Measurements from ENCODE around the gene LTA4H.

LTA4H gene

DNA sequence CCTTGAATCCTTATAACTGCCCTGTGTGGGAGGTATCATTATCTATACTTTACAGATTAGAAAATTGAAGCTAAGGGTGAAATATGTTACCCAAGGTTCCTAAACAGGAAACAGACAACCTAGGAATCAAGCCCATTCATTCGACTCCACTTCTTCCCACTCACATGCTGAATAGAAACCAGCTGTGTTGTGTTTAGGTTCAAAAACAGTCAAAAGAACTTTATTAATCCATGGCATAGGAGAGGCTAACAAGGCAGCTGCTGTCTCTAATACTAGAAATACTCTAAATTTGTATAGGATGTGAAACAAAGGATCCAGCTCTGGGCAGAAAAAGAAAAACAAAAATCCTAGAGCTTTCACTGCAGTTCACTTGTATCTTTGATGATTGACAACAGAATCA lies 82.4 kb downstream of the LTA4H start:
- DNase-seq, result no peak

DNA sequence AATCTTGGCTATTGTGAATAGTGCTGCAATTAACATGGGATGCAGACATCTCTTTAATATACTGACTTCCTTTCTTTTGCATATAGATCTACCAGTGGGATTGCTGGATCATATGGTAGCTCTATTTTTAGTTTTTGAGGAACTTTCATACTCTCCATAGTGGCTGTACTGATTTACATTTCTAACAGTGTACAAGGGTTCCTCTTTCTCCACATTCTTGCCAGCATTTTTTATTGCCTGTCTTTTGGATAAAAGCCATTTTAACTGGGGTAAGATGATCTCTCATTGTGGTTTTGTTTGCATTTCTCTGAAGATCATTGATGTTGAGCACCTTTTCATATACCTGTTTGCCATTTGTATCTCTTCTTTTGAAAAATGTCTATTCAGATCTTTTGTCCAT lies 83.9 kb downstream of the LTA4H start:
- no peak for DNase-seq
